Stimulated activated CD8-positive, alpha-beta memory T cell treated with anti-CD3 and anti-CD28 coated beads, Interleukin-7, amount 100 ng/mL, for 4 hours (primary cell): ENCODE measurements around the gene YAF2.

ENCODE experiments used
- DNase-seq, 2 donors: peaks; one replicate each; pipeline ENCODE4 v3.0.0-alpha.2; 2020; ENCODE audit warnings: low read depth in 2 of 2

Gene YAF2, protein sequence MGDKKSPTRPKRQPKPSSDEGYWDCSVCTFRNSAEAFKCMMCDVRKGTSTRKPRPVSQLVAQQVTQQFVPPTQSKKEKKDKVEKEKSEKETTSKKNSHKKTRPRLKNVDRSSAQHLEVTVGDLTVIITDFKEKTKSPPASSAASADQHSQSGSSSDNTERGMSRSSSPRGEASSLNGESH

DNA sequence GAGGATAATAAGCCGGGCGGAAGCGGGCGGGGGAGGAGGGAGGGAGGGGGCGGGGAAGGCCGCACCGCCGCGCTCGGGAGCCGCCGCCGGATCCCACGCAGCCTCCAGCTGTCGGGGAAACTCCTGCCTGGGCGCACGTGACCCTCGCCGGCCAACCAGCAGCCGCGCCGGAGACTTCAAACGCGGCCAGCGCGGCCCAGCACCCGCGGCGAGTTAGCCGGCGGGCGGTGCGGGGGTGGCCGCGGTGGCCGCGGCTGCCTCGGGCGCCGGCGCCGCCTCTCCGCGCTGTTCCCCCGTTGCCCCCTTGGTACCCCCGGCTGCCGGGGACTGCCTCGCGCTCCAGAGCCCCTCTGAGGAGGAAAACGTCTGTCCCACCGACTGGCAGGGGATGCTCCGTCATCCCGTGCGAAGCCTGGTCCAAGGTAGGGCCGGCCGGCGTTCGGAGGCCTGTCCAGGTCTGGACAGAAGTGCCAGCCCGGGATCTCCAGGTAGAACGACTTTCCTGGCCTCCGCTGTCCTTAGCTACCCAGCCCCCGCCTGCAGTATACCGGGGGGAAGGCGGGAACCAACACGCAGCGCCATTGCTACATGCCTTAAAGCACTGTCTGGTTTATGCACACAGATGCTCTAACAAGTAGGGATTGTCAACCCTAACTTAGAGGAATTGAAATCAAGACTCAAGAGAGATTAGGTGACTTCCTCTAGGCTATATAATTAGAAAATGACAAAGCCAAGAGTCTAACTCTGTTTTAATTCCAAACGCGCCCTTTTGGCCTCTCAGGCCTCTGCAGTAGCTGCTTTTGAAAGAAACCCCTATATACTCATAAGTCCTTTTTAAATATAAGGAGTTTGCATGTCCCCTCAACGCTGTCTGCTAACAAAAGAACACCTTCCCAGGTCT, at the start of gene YAF2:
Gene YAF2, minus strand, starts transcription at position 9 of the 901 bp plus-strand sequence. CDS start 68 bp downstream, outside the sequence.
- DNase-seq: peak; percentile 66 to 86

DNA sequence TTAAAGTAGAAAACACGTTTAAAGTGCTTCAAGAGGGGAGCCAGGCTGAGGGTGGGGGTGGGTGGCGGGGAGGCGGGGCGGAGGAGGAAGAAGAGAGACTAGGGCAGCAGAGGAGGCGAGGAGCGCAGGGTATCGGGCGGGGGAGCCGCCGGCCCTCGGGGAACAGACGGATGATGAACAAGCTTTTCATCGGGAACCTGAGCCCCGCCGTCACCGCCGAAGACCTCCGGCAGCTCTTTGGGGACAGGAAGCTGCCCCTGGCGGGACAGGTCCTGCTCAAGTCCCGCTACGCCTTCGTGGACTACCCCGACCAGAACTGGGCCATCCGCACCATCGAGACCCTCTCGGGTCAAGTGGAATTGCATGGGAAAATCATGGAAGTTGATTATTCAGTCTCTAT, 48.7 kb upstream of the YAF2 start:
- no peak for DNase-seq

GRCh38 chr12:42285431-42285830, 47.4 kb upstream of the YAF2 start:
- DNase-seq: no peak

DNA sequence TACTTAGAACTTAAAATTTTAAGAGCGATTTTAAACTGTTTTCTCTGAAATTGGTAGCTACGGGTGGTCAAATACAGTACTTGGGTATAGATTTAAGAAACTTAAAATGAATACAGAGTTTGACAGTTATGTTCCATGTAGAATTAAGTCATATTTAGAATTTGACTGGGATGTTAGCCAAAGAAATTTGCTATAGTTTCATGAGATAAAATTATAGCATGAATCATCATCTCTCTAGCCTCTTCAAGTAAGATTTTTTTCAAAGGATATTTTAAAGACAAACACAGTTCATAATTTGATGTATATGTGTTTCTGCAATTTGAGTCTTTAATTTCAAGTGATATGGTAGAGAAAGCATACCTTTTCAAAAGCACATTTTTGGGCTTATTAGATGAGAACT, 46.8 kb upstream of the YAF2 start:
- no peak for DNase-seq

DNA sequence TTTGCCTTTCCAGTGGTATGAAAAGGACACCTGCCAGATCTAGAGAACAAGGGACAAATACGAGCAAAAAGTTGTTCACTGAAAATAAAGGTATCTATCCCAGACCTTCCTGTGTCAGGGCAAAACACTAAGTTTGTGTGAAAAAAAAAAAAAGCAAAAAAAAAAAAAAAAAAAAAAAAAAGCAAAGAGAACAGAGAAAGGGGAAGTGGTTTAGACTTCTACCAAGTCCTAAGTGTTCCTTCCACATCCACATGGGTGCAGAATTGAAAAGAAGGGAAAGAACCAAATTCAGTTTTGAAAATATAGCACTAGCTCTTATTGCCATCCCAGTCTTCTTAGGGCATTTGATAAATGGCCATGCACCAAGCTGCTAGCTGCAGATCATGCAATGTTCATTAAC, 46.1 kb upstream of the YAF2 start:
- DNase-seq: no peak

GRCh38 chr12:42283739-42284138, 45.7 kb upstream of the YAF2 start:
- DNase-seq: no peak

GRCh38 chr12:42282294-42282693, 44.2 kb upstream of the YAF2 start:
- DNase-seq: no peak

GRCh38 chr12:42281844-42282243, 43.8 kb upstream of the YAF2 start:
- DNase-seq: no peak

GRCh38 chr12:42281278-42281677, 43.2 kb upstream of the YAF2 start:
- no peak for DNase-seq

GRCh38 chr12:42278128-42278510, 40.1 kb upstream of the YAF2 start:
- DNase-seq: no peak

- DNase-seq: no peak
Measured at GRCh38 chr12:42277396-42278127, 39.5 kb upstream of the YAF2 start.

DNA sequence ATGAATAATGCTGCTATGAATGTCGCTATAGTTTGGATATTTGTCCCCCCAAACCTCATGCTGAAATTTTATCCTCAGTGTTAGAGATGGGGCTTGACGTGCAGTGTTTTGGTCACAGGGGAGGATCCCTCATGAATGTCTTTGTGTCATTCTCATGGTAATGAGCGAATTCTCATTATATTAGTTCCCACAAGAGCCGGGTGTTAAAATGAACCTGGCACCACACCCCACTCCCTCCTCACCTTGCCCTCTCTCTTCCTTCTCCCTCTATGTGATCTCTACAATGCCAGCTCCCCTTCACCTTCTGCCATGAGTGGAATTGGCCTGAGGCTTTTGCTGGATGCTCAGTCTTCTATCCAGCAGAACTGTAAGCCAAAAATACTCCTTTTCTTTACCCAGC, 37.5 kb upstream of the YAF2 start:
- no peak for DNase-seq

GRCh38 chr12:42273706-42274105, 35.7 kb upstream of the YAF2 start:
- DNase-seq: no peak

DNA sequence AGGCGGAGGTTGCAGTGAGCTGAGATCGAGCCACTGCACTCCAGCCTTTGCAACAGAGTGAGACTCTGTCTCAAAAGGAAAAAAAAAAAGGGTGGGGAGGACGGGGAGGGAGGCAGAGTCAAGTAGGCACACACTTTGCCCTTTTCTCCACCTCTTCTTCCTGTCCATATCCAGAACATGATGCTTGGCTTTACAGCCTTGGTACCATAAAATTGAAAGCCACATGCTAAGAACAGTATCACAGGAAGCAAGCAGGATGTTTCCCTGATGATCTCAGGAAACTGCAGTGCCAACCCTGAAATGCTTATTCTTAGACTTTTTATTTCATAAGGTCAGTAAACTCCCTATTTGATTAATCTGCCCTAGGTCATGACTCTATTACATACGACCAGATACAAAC, 32.5 kb upstream of the YAF2 start:
- no peak for DNase-seq

DNA sequence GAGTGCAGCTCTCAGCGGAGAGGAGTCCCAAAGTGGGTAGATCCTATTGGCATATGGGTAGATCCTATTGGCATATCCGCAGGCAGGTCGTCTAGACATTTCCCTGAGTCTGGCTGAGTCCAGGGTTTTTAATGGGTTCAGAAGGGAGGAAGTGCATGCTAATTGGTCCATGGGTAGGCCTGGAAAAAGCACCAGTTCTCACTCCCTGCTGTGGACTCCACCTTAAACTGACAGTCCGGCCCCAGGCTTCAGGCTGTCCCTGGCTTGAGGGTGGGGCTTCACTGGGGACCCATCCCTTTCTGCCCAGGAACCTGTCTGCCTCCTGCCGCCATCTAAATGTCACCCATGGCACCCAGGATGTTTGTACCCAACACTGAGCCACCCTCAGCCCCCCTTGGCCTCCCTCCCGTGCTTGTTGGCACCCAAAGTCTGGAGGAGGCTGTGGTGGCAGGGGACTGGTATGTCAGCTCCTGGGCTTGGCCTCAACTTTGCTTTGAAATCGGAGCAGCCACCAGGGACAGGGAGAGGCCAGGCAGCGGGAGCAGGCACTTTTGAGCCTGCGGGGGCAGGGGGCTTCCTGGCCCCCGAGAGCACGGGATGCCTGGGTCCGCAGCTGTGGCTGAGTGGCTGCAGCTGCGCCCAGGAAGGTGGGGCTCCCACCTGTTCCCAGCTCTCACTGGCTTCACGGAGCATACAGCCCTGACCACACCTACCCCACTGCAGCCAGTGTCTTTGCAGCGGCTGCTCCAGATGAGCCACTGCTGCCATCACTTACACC, 29.6 kb upstream of the YAF2 start:
- no peak for DNase-seq

DNA sequence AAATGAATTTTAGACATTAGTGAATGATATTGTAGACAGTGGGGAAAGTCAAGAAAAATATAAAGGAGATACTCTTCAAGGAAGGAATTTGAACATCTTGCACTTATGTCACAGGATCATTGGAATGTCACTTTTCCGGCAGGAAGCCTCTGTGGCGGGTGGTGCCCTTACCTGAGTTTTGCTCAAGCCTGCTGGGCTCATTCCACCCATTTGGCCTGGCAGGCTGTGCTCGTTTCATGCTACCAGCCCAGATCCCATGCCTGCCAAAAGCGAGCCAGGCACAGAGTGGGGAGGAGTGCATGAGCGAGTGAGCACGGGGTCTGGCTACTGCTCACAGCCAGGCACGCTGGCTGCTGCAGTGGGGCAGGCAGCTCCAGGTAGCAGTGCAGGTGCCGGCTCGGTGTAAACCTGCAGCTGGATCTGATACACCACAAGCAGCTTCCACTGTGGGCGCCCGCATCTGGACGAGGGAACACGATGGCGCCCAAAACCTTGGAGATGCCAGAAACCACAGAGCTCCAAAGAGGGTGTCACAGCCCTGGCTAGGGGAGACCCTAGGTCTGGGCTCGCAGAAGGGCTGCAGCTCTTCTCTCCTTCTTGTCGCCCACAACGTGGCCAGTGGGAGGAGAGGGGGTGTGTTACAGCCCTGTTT, 28.7 kb upstream of the YAF2 start:
- DNase-seq: no peak

GRCh38 chr12:42262271-42262670, 24.2 kb upstream of the YAF2 start:
- no peak for DNase-seq

DNA sequence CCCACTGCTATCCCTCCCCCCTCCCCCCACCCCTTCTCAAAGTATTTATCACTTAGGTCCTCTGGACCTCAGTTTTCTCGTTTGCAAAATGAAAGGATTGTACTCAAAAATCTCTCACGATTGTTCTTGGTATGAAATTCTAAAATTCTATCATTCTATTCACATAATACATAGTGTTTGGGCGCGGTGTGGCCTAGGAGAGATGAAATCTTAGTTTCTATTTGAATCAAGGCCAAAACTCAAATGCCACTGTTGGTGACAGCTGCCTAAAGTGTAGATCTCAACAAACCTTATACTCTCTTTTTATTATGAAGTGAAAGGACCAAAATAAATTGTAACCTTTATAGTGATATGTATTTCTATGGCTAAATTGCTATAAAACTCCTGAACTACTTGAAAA, 23.7 kb upstream of the YAF2 start:
- no peak for DNase-seq

GRCh38 chr12:42260518-42260917, 22.5 kb upstream of the YAF2 start:
- no peak for DNase-seq

GRCh38 chr12:42259699-42260098, 21.7 kb upstream of the YAF2 start:
- DNase-seq: no peak

DNA sequence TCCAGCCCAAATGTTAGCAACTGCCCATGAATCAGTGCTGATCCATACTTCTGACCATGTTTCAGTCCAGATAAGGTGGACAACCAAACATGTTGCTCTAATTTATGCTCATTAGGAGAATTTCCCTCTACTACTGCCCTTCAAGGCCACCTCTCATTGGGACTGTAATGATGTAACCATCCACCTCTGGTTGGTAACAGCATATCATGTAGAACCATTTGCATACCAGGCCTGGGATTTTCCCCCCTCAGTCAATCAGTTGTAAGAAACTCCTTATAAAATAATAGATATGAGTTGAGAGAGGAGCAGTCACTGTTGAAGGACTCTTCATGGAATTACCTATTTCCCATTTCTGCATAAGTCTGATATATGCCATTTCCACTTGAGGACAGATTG, 17.8 kb upstream of the YAF2 start:
- no peak for DNase-seq
